PC-9 (cell line): ENCODE data around the gene BTN2A1.

Experiments used
- CTCF ChIP-seq: fragments of 200-600 bp; sonication (generic); conservative IDR thresholded peaks from 2 replicates; pipeline ENCODE4 v1.6.1; 2017; ENCODE audit warnings: mixed run types, antibody characterized with exemption, mild to moderate bottlenecking, moderate library complexity
- EZH2 ChIP-seq: fragments of 200-600 bp; sonication (generic); IDR thresholded peaks from 2 replicates; pipeline ENCODE4 v1.8.0; 2017; ENCODE audit warnings: antibody characterized with exemption, low read depth

DNA sequence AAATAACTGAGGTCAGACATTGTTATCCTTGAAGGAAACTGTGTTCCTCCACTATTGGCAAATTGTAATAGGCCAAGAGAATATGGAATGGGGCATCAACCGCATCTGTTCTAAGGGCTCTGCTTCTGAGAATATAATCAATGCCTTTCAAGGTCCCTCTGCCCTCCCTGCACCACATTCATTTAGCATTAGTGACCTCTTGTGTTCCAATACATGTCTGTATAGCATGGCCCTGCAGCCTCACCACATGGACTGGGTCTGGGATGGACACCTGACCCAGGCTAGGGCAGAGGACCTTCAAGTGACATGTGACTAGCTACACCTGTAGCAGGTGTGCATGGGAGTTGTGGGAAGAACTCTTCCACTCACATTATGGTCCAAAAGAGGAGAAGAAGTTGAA, 41.5 kb upstream of the BTN2A1 start:
- no peak for TF ChIP-seq CTCF
- no peak for TF ChIP-seq EZH2
